ENCODE measurements around the gene GGA1.

GRCh38 chr22:37631448-37632173, 23.0 kb downstream of the GGA1 start:
- TF ChIP-seq CTCF (IDR thresholded peaks at IDR 0.05) (no peak), RAD21 (IDR thresholded peaks at IDR 0.05; ENCODE audit: low read length) (no peak)
